Midbrain (tissue), 1 donor: ENCODE measurements around the gene PLEKHB2.
"Not testable (repeated sequence)": the region's sequence is repeated elsewhere in the genome, so short reads cannot be mapped to it uniquely, and the experiment has no call there.

ENCODE experiments used
- DNase-seq: peaks from one replicate; lab custom pipeline; 2025; lab: John Stamatoyannopoulos, UW

The PLEKHB2 gene

GRCh38 chr2:131105156-131105949, at the start of gene PLEKHB2:
TSS of gene PLEKHB2 (plus strand) at chr2:131105336. CDS start at chr2:131120942, 15,606 bp downstream.
- peak; percentile 92 for DNase-seq

- peak; percentile 46 for DNase-seq
Observed at GRCh38 chr2:131056204-131056931, 48.8 kb upstream of the PLEKHB2 start.

- no peak for DNase-seq
Observed at GRCh38 chr2:131056932-131057287, 48.2 kb upstream of the PLEKHB2 start.

- no peak for DNase-seq
Observed at GRCh38 chr2:131058214-131058843, 46.8 kb upstream of the PLEKHB2 start.

DNA sequence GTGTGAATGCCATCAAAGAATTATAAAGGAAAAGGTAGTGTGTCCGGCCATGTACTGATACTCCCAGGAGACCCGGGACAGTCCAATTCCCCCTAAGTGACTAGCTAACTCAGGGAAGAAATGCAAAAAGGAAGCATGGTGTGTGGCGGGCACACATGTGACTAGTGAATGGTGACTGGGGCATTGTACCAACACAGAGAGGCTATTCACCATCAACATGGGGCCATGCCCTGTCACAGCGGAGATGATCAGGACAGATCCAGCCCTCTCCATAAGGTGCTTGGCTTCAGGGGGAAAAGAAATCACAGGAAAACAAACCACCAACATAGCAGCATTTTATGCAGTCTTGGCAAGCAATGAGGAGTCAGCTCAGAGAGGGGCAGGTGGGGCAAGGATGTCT, 46.2 kb upstream of the PLEKHB2 start:
- peak; percentile 81 for DNase-seq

- DNase-seq, result no peak
Observed at GRCh38 chr2:131063501-131064283, 41.4 kb upstream of the PLEKHB2 start.

DNA sequence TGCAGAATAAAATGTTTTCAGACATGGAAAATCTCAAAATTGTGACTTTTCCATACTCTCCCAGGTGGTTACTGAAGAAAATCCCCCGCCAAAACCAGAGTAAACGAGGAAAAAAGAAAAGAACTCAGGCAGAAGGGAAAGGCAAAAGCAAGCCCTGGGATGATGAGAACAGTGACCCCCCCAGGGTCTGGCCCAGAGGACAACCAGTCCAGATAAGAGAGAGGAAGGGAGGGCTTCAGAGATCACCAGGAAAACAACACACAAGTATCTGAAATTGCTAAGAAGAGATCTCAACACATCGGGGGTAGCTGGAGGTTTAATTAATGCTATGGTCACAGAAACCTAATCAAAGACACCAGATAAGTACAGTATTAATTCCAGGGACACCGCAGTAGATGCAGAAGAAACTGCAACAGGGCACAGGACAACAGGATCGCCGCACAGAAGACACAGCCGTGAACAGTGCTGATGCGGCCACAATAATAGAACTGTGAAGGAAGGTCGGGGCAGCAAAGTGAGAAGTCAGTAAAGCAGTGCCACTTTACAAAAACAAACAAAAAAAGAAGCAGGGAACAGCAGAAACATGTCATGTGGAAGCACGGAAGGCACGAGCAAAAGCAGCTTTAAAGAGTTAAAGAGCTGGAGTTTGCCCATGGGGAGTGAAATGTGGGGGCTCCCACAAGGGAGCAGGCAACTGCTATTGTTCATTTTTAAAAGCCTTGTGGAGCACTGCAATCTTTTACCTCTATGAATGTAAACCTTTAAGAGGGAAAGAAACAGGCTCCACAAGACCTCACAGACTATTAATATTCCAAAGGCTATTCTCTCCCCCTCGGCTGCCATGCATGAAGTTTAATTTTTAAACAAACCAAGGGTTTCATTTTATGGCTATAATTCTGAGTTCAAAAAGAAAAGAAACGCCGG, 40.3 kb upstream of the PLEKHB2 start:
- no peak for DNase-seq

DNA sequence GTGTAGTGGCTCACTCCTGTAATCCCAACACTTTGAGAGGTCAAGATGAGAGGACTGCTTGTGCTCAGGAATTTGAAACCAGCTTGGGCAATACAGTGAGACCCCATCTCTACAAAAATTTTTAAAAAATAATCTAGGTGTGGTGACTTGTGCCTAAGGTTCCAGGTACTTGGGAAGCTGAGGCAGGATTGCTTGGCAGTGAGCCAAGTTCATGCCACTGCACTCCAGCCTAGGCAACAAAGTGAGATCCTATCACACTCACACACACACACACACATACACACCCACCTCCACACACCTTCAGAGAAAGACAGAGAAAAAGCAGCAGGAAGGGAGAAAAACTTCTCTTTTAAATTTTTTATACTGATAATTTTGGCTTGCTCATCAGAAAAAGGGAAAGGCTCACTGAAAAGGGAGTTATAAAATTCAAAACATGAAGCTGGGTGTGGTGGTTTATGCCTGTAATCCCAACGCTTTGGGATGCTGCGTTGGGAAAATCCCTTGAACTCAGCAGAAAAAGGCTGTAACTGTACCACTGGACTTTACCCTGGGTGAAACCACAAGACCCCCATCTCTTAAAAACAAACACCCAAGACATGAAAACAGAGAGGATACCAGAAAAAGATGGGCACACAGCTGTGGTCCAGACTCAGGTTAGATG, 37.5 kb upstream of the PLEKHB2 start:
- DNase-seq, result no peak

- DNase-seq, result not testable (repeated sequence)
Observed at GRCh38 chr2:131068172-131068571, 37.0 kb upstream of the PLEKHB2 start.

- DNase-seq, result not testable (repeated sequence)
Observed at GRCh38 chr2:131075578-131075977, 29.6 kb upstream of the PLEKHB2 start.

- DNase-seq, result no peak
Observed at GRCh38 chr2:131076707-131077106, 28.4 kb upstream of the PLEKHB2 start.

- DNase-seq, result no peak
Observed at GRCh38 chr2:131077182-131077846, 27.8 kb upstream of the PLEKHB2 start.

DNA sequence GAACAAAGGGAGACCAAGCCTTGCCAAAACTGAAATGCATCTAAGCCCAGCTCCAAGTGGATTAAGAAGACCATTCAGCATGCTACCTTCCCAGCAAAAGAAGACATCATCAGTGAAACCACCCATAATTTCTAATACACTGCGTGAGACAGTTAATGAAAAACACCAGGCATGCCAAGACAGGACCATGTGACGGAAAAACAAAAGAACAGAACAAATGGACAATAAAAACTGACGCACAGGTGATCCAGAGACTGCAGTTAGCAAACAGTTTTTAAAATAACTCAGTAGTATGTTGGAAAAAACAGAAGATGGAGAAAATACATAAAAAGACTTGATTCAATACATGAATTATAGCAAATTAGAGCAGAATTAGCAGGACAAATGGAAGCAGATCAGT, 27.2 kb upstream of the PLEKHB2 start:
- DNase-seq, result no peak

DNA sequence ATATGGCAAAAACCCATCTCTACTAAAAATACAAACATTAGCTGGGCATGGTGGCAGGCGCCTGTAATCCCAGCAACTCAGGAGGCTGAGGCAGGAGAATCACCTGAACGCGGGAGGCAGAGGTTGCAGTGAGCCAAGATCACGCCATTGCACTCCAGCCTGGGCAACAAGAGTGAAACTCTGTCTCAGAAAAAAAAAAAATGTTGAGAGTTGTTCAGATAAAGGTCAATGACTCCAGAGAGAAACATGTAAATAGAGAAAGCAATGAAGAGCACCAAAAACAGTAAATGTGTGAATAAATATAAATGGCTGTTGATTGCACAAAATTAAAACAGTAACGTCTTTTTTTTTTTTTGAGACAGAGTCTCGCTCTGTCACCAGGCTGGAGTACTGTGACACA, 25.2 kb upstream of the PLEKHB2 start:
- DNase-seq, result not testable (repeated sequence)

- no peak for DNase-seq
Observed at GRCh38 chr2:131081190-131081589, 23.9 kb upstream of the PLEKHB2 start.

DNA sequence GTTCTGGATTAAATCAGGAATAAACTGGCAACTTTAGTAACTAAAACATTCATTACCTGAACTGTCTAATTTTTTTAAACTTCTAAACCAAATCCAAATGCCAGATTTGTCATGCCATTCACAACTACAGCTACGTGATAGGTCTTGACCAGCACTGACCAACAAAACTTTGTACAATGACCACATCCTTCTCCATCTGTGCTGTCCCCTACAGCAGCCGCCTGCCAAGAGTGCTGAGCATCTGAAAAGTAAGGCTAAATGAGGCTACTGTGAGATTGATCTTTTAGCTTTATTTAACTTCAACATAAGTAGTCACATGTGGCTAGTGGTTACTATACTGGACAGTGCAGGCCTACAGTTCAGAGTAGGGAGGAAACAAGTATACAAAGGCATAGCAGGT, 19.5 kb upstream of the PLEKHB2 start:
- no peak for DNase-seq

- DNase-seq, result no peak
Observed at GRCh38 chr2:131092458-131093005, 12.6 kb upstream of the PLEKHB2 start.

DNA sequence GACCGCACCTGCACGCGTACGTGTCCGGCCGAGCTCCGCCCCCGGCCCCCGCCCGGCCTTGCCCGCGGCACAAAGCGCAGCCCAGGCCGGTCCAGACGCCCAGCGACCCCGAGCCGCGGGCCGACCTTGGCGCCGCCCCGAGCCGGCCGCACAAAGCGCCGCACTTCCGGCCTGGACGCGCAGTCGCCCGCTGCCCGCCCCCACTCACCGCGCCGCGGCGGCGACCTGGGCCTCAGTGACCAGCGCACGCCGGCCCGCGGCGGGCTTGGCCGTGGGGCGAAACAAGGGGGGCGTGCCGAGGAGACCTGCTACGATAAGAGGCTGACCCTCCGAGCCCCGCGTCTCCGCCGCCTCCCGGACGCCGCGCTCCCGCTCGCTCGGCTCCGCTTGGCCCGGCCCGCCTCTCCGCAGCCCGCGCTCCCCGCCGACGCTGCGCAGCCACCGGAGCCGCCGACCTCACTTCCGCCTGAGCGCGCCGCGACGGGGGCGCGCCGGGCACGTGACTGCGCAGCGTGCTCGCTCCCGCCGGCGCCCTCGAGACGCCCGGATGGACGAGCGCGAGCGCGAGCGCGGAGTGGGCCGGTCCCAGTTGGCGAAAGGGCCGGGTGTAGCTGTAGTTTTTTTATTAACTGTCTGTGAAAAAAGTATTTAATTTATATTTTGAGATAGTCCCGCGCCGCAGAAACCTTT, 12.0 kb upstream of the PLEKHB2 start, which contains the start of gene FAM168B:
TSS of gene FAM168B (minus strand) at position 455 of the 690 bp plus-strand sequence. CDS start 10,814 bp downstream, outside the sequence.
- peak; percentile 88 for DNase-seq
